Mesodermal cell (in vitro differentiated cells): ENCODE measurements around the gene SIRT7.
A peak's percentile ranks its signal among the peaks of the same experiment; 100 is the strongest.

Experiments used
- H3K27ac ChIP-seq: 2 replicates; pipeline ENCODE4 v1.7.0; 2013; ENCODE audit warnings: mild to moderate bottlenecking, low read depth, low read length, moderate library complexity; ENCODE audit not compliant: severe bottlenecking
- H3K36me3 ChIP-seq: 2 replicates; pipeline ENCODE4 v1.7.1; 2013; ENCODE audit warnings: mild to moderate bottlenecking, low read length, moderate library complexity; ENCODE audit not compliant: control insufficient read depth, insufficient read depth
- H3K4me1 ChIP-seq: one replicate; pipeline ENCODE4 v1.7.1; 2013; ENCODE audit warnings: mild to moderate bottlenecking, low read length; ENCODE audit not compliant: insufficient read depth, control insufficient read depth, poor library complexity, severe bottlenecking
- H3K4me3 ChIP-seq: 2 replicates; pipeline ENCODE4 v1.7.0; 2013; ENCODE audit warnings: low read length, control low read depth, mild to moderate bottlenecking; ENCODE audit not compliant: insufficient read depth, poor library complexity, severe bottlenecking; ENCODE audit errors: extremely low read depth
- H3K9me3 ChIP-seq: 2 replicates; pipeline ENCODE4 v1.7.1; 2013; ENCODE audit warnings: mild to moderate bottlenecking, low read length, moderate library complexity; ENCODE audit not compliant: control insufficient read depth
- WGBS, 2 experiments: methylation state at CpG; one replicate each; pipeline ENCODE4 v1.1.5; 2013; ENCODE audit warnings: missing lambda C conversion rate in 2 of 2; ENCODE audit not compliant: insufficient coverage in 2 of 2; 5-methylcytosine and 5-hydroxymethylcytosine counted together

The SIRT7 gene

GRCh38 chr17:81914103-81914850, 3.7 kb downstream of the SIRT7 start:
- 93 to 96% methylated on average over 31 to 32 of the region's 36 CpGs for WGBS, 2 experiments
- Histone ChIP-seq H3K27ac (no peak overlapping the region), H3K4me1 (peaks cover 10% of the 10 kb centered on the region), H3K9me3 (no peaks in the 10 kb centered on the region), H3K4me3 (no peak overlapping the region), H3K36me3 (peaks cover 56% of the 10 kb centered on the region)

- WGBS, 2 experiments: 94 to 97% methylated on average over 27 to 30 of the region's 31 CpGs
- H3K36me3 ChIP-seq: peaks cover 59% of the 10 kb centered on the region
- no peak overlapping the region for H3K27ac ChIP-seq
- no peak overlapping the region for H3K4me3 ChIP-seq
- no peaks in the 10 kb centered on the region for H3K9me3 ChIP-seq
- H3K4me1 ChIP-seq: peaks cover 10% of the 10 kb centered on the region
Observed at GRCh38 chr17:81913394-81914102, 4.4 kb downstream of the SIRT7 start.

- WGBS, 2 experiments: 94 to 97% methylated on average over 25 to 26 of the region's 32 CpGs
- H3K27ac ChIP-seq: no peak overlapping the region
- peaks cover 68% of the 10 kb centered on the region for H3K36me3 ChIP-seq
- no peak overlapping the region for H3K4me3 ChIP-seq
- no peaks in the 10 kb centered on the region for H3K9me3 ChIP-seq
- peaks cover 10% of the 10 kb centered on the region for H3K4me1 ChIP-seq
Observed at GRCh38 chr17:81912441-81913309, 5.3 kb downstream of the SIRT7 start.

GRCh38 chr17:81911969-81912368, 6.0 kb downstream of the SIRT7 start:
- H3K4me3 ChIP-seq: peak overlapping the region; percentile 5
- 92 to 94% methylated on average over 15 to 19 of the region's 19 CpGs for WGBS, 2 experiments

GRCh38 chr17:81911277-81911961, 6.6 kb downstream of the SIRT7 start, which contains the start of gene PCYT2:
Gene PCYT2 (minus strand): TSS chr17:81911399. CDS start chr17:81911355, 44 bp downstream.
- H3K9me3 ChIP-seq: no peaks in the 10 kb centered on the region
- H3K4me3 ChIP-seq: peak within 1 kb of the TSS; percentile 65
- 16 to 17% methylated on average over 42 of the region's 84 CpGs for WGBS, 2 experiments
- H3K4me1 ChIP-seq: peaks cover 3% of the 10 kb centered on the region
- H3K36me3 ChIP-seq: peaks cover 80% of the 10 kb centered on the region
- no peak within 1 kb of the TSS for H3K27ac ChIP-seq

More at GRCh38 chr17:81911969-81912368, 6.0 kb downstream of the SIRT7 start:
- Histone ChIP-seq H3K9me3 (no peaks in the 10 kb centered on the region), H3K4me1 (peaks cover 6% of the 10 kb centered on the region), H3K36me3 (peaks cover 75% of the 10 kb centered on the region), H3K27ac (no peak overlapping the region)

GRCh38 chr17:81910840-81911276, 7.1 kb downstream of the SIRT7 start:
- WGBS, 2 experiments: 1% methylated on average over 35 to 39 of the region's 55 CpGs
- H3K27ac ChIP-seq: no peak overlapping the region
- peaks cover 81% of the 10 kb centered on the region for H3K36me3 ChIP-seq
- H3K4me1 ChIP-seq: peaks cover 3% of the 10 kb centered on the region
- peak overlapping the region; percentile 65 for H3K4me3 ChIP-seq
- no peaks in the 10 kb centered on the region for H3K9me3 ChIP-seq

GRCh38 chr17:81909966-81910839, 7.8 kb downstream of the SIRT7 start:
- Histone ChIP-seq H3K4me1 (peaks cover 3% of the 10 kb centered on the region), H3K27ac (no peak overlapping the region), H3K9me3 (no peaks in the 10 kb centered on the region), H3K36me3 (peaks cover 80% of the 10 kb centered on the region), H3K4me3 (peak overlapping the region; percentile 65)
- WGBS, 2 experiments: 35 to 42% methylated on average over 15 to 19 of the region's 23 CpGs

- H3K4me3 ChIP-seq: no peak overlapping the region
- no peak overlapping the region for H3K27ac ChIP-seq
- H3K4me1 ChIP-seq: peaks cover 3% of the 10 kb centered on the region
- WGBS, 2 experiments: 95 to 96% methylated on average over 10 to 12 of the region's 12 CpGs
- no peaks in the 10 kb centered on the region for H3K9me3 ChIP-seq
- peaks cover 77% of the 10 kb centered on the region for H3K36me3 ChIP-seq
Observed at GRCh38 chr17:81909231-81909630, 8.7 kb downstream of the SIRT7 start.

GRCh38 chr17:81908793-81909192, 9.2 kb downstream of the SIRT7 start:
- peaks cover 76% of the 10 kb centered on the region for H3K36me3 ChIP-seq
- WGBS, 2 experiments: 95 to 97% methylated on average over 11 of the region's 11 CpGs
- H3K9me3 ChIP-seq: no peaks in the 10 kb centered on the region
- H3K4me3 ChIP-seq: no peak overlapping the region
- H3K4me1 ChIP-seq: peaks cover 3% of the 10 kb centered on the region
- H3K27ac ChIP-seq: no peak overlapping the region
